Measurements from ENCODE around the gene UBE2Z.
"Not testable (repeated sequence)": the region's sequence is repeated elsewhere in the genome, so short reads cannot be mapped to it uniquely, and the experiment has no call there.

UBE2Z gene

DNA sequence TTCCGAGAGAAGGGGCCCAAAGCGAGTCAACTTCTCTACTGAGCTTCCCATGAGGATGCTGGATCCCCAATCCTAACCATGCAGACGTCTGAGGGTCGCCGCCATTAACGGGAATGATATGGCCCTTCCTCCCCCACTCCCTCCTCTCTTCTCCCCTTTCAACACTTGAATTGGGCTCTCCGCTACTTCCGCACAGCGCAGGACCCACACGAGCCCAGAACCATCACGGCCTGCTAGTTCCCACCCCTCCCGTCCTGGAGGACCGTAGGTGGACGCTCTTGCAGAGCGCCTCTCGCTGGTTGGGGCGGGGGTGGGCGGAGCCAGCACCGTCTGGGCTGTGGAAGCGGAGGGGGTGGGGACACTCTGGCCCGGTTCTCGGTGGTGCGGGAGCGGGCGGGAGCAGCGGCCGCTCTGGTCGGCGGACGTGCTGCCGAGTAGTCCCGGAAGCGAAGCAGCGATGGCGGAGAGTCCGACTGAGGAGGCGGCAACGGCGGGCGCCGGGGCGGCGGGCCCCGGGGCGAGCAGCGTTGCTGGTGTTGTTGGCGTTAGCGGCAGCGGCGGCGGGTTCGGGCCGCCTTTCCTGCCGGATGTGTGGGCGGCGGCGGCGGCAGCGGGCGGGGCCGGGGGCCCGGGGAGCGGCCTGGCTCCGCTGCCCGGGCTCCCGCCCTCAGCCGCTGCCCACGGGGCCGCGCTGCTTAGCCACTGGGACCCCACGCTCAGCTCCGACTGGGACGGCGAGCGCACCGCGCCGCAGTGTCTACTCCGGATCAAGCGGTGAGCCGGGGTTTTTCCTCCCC is at the start of gene UBE2Z:
Gene UBE2Z, plus strand, starts transcription at position 361 of the 797 bp plus-strand sequence. Its CDS starts 97 bp downstream, at position 458.
- peak; percentile 91 for DNase-seq (ENCODE audit: low read depth)

GRCh38 chr17:48860034-48860433 is 48.2 kb upstream of the UBE2Z start:
- no peak for DNase-seq (ENCODE audit: low read depth)

GRCh38 chr17:48860456-48860855 is 47.8 kb upstream of the UBE2Z start:
- no peak for DNase-seq (ENCODE audit: low read depth)

GRCh38 chr17:48868916-48869500 is 39.2 kb upstream of the UBE2Z start:
- no peak for DNase-seq (ENCODE audit: low read depth)

- DNase-seq (ENCODE audit: low read depth): no peak
Observed at GRCh38 chr17:48869821-48870318, 38.3 kb upstream of the UBE2Z start.

DNA sequence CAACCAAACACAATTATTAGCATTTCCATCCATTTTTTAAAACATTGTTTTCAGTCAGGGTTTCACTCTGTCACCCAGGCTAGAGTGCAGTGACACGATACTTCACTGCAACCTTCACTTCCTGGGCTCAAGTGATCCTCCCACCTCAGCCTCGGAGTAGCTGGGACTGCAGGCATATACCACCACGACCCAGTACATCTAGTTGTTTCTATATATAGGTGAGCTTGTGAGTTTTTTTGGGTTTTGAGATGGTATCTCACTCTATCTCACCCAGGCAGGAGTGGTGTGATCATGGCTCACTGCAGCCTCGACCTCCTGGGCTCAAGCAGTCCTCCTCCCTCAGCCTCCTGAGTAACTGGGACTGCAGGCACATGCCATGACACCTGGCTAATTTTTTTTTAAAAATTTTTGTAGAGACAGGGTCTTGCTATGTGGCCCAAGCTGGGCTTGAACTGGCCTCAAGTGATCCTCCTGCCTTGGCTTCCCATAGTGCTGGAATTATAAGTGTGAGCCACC is 37.1 kb upstream of the UBE2Z start:
- no peak for DNase-seq (ENCODE audit: low read depth)

- DNase-seq (ENCODE audit: low read depth): no peak
Observed at GRCh38 chr17:48871551-48872351, 36.5 kb upstream of the UBE2Z start.

- DNase-seq (ENCODE audit: low read depth): not testable (repeated sequence)
Observed at GRCh38 chr17:48872409-48872808, 35.8 kb upstream of the UBE2Z start.

GRCh38 chr17:48873209-48873608 is 35.0 kb upstream of the UBE2Z start:
- DNase-seq (ENCODE audit: low read depth): no peak

- no peak for DNase-seq (ENCODE audit: low read depth)
Observed at GRCh38 chr17:48873696-48874443, 34.3 kb upstream of the UBE2Z start.

GRCh38 chr17:48878920-48879898 is 29.0 kb upstream of the UBE2Z start:
- DNase-seq (ENCODE audit: low read depth): peak; percentile 50

DNA sequence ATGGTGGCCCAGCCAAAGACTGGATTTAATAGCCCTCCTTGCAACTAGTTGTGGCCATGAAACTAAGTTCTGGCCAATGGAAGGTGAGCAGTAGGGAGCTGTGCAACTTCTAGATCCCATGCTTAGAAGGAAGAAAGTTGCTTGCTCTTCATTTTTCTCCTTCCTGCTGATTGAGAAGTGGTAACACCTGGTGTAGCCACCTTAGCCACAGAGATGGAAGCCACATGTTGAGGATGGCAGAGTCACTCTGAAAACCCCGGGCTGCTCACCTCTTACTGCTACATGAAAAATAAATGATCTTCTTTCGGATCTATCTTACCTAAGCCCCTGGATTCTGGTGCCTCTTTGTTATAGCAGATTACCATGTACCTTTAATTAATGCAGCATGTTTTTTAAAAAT is 25.9 kb upstream of the UBE2Z start:
- no peak for DNase-seq (ENCODE audit: low read depth)

DNA sequence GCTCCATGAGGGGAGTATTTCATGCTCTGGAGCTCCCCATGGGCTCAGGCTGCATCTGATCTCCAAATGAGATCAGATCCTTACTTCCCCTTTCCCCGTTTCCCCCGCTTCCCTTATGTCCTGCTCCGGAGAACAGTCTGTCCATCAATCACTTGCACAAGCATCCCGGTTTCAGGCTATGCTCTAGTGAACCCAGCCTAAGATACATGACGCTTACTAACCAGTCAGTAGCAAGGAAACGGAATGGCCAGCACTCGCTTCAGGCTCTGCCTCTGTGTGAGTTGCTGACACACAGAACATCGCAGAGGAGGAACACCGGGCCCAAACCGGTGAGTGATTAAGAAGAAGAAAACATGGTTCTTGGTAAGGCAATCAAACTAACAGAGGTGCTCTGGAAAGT is 25.0 kb upstream of the UBE2Z start:
- DNase-seq (ENCODE audit: low read depth): no peak

GRCh38 chr17:48890086-48890485 is 18.1 kb upstream of the UBE2Z start:
- no peak for DNase-seq (ENCODE audit: low read depth)

GRCh38 chr17:48892940-48893645 is 15.1 kb upstream of the UBE2Z start:
- DNase-seq (ENCODE audit: low read depth): no peak

DNA sequence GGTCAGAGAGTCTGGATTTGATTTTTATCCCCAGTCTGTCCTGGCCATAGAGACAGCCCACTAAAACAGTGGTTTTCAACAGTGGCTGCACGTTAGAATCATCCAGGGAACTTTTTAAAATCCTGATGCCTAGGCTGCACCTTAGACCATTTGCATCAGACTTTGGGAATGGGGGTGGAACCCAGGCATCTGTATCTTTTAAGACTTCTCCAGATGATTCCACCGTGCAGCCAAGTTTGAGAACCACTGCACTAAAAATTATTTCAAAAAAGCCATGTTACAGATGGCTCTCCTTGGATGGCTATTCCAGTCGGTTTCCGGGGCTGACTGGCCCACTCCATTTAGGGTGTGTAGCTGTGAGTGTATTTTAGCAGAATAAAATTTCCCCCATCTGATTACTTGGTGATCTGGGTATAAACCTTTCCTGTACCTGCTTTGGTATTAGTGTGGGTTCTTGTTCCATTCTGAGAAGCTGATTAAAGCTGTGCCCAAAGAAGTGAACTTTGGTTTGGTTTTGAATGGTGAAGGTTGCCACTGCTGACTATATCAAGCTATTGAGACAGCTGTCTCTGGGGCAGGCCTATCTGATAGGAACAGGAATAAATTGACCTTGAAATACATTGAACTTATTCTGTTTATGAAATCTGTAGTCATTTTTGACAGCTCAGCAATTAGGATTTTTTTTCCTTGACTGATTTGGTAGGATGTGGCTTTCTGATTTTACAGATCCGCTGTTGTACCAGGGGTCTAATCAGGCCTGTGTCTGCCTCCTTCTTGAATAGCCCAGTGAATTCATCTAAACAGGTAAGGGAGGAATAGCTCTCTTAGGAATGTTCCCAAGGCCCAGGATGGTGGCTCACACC is 14.3 kb upstream of the UBE2Z start:
- no peak for DNase-seq (ENCODE audit: low read depth)

- no peak for DNase-seq (ENCODE audit: low read depth)
Observed at GRCh38 chr17:48894886-48895285, 13.3 kb upstream of the UBE2Z start.

GRCh38 chr17:48901241-48901640 is 7.0 kb upstream of the UBE2Z start:
- no peak for DNase-seq (ENCODE audit: low read depth)

DNA sequence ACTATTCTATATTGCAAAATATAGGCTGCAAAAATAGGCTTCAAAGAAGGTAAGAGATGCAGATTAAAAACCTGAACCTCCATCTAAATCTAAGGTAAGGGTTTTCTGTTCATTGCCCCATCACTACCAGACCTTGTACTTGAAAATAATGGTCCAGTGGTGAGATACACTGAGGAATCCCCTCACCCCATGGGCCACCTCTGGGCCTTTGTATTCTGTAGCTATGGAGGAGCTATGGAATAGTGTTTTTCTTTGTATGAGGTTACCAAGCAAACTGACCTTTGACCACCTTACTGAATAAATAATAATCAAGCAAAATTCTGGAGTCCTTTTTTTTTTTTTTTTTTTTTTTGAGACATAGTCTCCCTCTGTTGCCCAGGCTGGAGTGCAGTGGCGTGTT is 4.8 kb upstream of the UBE2Z start:
- no peak for DNase-seq (ENCODE audit: low read depth)

Measured in HS-27A (cell line).